HG02588 (cell line): ENCODE measurements around the gene LEMD1.
A peak's percentile ranks its signal among the peaks of the same experiment; 100 is the strongest.

Experiments
- ATAC-seq: cut with Tn5 transposase; IDR thresholded peaks from one replicate; pipeline ENCODE4 v1.9.1; 2021; ENCODE audit warnings: mild to moderate bottlenecking, moderate library complexity; ENCODE audit not compliant: unreplicated experiment

The LEMD1 gene

DNA sequence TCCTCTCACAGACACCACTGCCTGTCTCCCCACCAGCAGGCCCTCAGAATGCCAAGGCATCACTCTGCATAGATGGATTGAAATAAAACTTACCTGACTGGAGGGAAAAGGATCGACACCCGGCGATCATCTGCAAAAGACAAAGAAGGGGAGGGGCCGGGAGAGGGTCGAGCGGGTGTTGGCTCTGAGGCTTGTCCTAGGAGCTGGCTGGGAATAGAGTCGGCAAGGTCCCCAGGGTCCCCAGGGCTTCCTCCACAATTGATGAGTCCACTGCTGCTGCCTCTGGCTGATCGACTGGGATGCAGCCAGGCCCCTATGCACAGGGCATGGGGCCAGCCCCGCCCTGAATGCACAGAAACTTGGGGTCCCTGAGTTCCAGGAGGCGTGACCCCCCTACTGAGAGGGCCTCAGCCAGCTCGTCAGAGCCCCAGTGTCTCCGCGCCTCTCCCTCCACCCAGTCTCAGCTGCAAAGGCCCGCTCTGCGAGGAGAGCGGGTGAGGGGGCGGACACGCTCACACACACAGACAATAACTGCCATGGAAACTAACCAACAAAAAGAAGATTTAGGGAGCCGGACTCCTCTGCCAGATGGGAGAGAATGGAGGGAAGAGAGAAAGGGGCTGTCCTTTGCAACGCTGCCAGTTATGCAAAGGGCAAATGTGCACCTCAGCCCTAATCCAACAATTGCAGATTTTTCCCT lies 65.3 kb downstream of the LEMD1 start, which contains the start of gene KLHDC8A:
KLHDC8A (minus strand) TSS at position 483 of the 700 bp plus-strand sequence. CDS start 13,318 bp downstream, outside the sequence.
- ATAC-seq, result no peak

DNA sequence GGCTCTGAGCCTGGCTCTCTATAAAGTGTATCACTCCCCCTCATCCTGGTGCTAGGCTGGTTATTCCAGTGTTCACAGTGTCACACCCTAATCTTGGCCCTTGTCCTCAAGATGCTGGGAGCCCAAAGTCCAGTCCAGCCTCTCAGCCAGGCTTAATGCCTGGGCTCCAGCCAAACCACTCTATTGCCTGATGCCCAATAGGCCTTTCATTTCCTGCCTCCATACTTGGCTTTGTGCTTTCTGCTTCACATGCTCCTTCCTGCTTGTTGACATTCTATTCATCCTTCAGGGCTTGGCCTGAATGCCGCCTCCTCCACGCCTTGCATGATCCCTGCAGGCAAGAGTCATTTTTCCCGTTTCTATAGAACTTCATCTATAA lies 66.8 kb downstream of the LEMD1 start:
- ATAC-seq, result no peak

DNA sequence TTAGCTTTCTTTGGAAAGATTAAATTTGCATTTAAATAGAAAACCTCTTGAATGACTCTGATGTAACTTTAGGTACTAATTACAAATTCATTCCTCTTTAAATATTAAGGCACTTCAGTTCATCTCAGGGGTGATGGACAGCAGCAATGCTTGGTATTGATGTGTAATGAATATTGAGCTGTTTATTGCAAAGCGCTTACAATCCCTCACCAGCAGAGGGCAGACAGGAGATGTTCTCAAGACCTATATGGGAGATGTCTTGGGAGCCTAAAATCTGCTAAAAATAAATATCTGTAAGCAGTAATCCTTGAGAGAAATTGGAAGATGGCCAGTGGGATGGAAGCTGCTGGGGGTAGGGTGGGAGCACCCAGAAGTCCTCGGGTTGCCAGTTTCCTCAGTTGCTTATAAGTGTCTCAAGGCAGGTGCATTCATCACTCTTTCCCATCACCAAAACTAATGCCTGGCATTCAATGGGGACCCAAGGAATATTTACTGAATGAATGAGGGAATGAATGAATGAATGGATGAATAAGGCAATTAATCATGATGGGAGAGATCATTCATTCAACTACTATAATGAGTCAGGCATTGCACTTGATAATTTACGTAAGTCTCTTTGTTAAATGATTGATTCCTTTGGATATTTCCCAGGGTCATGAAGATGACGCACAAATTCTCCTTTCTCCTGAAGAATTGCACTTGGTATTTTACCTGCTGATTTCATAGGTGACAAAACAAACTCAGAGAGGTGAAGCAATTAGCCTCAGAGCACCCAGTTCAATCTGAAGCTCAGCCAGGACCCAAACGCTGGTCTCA lies 67.4 kb downstream of the LEMD1 start:
- no peak for ATAC-seq

DNA sequence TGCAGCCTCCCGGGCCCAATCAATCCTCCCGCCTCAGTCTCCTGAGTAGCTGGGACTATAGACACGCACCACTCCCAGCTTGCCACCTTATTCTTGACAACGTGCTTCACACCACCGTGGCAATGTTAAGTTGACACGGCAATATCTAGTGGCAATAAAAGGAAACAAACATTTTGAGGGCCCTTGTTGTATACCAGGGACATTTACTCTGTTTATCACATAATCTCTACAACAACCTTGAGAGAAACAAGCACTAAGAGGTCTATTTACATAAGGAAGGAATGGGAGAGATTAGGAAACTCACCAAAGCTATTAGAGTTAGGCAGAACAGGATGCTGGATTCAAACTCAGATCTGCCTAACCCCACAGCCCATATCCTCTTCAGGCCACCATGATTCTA lies 68.2 kb downstream of the LEMD1 start:
- ATAC-seq, result no peak

DNA sequence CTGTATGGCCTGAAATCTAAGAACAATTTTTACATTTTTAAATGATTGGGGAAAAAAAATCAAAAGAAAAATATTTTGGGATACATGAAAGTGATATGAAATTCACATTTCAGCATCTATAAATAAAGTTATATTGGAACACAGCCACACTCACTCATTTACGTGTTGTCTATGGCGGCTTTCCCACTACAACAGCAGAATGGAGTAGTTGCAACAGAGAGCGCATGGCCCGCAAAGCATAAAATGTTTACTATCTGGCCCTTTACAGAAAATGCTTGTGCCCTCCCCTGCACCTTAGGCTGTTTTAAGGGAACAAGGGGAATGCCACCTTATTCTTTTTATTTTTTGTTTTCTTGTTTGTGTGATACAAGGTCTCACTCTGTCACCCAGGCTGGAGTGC lies 68.7 kb downstream of the LEMD1 start:
- ATAC-seq, result no peak

DNA sequence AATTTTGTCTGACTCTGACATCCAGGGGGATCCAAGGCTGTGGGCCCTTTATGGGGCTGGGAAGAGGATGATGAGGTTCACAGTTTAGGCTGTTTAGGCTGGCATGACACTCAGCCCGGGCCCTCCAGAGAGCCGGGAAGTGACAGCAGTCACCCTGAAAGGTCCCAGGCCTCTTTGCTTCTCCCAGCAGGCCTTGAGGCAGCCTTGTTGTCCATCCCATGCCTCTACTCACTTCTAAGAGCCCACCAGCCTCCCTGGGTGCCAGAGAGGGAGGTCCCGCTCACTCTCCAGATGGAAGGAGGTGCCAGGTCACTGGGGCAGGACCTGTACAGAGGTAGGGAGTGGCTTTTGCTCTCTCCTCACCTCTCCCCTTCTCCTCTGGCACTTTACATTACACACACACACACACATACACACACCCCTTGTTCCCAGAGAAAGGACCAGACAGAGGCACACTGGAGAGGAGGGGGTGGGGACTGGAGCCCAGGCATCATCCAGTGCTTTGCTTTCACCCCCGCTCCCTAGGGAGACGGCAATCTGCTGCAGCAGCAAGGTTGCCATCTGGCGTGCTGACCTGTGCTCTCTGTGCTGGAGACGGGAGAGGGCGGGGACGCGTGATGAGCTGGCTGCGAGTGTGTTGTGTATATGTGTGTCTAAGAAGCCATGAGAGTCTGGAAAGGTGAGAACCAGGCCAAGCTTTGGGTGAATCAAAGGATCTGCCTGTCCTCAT lies 69.7 kb downstream of the LEMD1 start:
- ATAC-seq, result no peak

DNA sequence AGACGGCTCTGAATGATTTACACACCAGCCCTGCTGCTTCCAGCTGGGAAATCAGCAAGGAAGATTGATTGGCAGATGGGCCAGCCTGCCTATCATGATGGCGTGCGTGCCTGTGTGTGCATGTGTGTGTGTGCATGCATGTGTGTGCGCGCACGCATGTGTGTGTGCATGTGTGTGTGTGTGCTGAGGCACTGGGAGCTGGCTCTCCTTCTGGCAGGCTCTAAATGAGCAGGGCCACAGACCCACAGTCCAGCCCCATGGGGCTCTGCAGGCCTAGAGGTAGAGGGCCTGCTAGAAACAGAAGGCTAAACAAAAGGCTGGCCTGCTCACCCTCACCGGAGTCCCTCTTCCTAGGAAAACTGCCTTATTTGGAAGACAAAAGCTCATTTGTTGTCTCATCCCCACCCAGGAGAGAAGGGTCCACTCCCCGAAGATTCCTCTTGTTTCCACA lies 71.1 kb downstream of the LEMD1 start:
- ATAC-seq, result no peak

DNA sequence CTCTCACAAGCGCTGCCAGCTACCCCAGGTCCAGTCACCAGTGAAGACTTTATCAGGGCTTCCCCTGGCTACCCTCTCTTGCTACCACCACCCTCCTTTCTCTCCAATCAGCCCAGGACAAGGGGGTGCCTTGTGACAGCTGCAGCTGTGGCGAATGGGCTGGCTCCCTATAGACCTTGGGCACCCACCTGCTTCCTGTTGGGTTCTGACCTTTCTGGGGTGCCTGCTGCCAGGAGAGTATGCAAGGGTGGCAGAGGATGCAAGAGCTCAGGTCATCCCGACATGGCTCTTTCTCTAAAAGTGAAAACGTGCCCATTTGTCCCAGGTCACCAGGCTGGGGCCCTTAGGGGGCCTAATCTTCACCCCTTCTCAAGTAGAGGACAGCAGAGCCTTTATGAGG lies 71.7 kb downstream of the LEMD1 start:
- ATAC-seq, result no peak

DNA sequence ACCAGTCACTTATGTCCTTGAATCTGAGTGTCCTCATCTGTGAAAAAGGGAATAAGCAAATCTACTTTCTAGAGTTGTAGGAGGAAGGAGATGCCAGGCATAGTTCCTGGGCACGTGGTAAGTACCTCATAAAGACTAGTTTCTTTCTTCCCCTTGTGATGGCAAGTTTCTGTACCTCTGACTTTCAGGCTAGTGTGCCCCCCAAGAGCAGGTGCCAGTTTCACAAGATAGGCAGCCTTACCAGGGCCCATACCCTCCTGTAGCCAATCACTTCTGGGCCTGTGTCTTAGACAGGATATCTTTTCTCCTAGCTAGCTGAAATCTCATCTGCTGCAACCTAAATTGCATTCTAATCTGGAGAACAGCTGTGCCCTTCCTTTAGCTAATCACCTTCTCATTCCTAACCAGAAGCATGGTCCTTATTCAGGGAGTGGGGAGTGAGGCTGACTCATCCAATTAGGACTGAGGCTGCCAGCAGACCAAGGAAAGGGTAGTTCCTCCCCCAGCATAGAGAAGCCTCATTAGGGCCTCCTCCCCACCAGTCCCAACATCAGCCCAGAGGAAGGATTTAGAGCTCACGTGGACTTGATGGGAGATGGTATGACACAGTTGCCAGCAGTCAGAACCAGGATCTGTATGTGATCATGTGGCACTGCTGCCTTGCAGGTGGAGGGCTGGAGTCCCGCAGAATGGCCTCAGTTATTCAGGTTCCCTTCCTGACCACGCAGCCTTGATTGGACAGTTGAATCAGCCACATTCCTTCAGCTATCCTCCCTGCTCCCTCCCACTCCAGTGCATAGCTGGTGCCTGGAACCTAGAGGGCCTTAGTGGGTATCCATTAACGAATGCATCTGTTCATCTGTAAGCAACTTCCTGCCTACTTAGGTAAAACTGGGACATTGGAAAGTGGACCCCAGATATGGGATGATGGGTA lies 73.0 kb downstream of the LEMD1 start:
- ATAC-seq, result no peak

DNA sequence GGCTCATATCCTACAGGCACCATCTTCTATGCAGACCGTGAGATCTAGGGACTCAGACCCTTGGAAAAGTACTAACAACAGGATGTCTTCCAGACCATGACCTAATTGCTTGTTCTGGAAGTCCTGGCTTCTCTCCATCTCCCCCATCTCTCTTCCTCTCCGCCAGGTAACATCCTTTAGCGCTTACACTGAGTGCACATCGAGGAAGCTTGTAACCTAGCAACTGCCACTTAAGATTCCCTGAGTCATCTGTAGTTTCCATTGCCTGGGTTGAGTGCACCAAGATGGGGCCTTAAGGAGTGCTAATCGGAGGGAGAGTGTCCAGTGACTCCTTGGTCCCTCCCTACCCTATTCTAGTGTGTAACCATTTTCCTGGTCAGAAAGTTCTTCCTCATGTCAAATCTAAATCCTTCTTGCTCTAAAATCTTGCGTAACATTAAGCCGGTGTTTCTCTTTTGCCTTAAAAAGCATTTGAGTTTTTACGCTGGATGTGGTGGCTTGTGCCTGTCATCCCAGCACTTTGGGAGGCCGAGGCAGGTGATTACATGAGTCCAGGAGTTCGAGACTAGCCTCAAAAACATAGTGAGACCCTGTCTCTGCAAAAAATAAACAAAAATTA lies 74.8 kb downstream of the LEMD1 start:
- no peak for ATAC-seq

DNA sequence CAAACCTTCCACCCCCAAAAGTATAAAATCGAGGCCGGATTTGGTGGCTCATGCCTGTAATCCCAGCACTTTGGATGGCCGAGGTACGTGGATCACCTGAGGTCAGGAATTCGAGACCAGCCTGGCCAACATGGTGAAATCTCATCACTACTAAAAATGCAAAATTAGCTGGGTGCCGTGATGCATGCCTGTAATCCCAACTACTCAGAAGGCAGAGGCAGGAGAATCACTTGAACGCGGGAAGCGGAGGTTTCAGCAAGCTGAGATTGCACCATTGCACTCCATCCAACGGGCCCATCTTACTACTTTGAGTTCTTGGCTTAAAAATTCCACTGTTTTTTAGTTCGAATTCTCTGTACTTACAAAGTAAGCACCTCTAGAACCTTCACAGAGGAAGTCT lies 76.1 kb downstream of the LEMD1 start:
- no peak for ATAC-seq

DNA sequence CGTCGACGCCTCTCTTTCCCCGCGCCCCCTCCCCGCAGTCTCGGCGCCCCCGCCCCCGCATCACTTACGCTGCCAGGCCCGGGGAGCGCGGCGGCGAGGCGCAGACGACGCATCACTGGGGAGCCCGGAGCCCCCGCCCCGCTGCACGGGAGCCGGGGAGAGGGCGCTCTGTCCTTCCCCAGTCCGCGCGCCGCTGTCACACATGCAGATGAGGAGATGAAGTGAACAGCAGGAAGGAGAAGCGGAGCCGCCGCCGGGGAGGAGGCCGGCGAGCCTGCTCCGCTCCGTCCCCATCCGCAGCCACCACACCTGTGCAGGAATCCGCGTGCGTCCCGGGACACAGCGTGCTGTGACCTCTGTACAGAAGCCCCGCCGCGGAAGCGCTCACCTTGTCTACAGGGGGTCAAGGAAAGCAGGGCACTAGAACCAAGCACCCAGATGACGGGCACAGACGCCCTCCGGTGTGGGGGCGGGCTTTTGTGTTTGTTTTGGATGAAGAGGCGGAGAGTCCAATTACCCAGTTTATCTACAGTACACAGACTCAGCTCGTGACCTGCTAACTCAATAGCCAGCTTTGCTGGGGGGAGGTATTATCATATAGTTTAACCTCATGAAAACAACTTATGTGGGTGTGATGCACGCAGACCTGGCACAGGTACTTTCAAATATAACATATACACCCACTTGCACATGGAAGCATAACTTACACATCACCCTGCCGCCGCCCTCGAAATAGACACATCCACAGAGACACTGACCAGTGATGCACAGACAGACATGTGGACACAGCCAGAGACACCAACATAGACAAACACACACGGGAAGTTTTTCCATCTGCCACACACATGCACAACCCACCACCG lies 77.6 kb downstream of the LEMD1 start:
- no peak for ATAC-seq

DNA sequence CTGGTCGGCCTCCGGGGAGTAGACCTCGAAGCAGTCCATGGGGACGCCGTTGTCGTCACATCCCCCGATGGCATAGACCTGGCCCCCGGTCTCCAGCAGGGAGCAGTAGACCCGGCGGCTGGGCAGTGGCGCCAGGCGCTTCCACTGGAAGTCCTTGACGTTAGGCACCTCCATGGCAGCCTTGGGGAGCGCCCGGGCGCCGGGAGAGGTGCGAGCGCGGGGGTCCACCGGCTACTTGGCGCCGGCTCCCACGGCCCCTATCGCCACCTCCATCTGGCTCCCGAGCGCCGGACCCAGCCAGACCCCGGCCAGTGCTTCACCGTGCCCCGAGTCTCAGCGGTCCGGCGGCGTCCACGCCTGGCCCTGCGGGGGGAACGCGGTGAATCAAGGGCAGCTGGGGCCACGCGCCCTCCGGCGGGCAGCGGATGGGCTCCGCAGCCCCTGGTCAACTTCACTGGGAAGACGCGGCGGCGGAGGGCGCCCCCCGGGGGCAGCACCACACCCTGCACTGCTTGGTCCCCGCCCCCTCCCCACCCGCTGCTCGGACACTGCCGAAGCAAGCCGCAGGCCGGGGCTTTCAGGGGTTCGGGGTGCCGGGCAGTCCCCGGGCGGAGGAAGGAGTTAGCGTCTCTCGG lies 78.3 kb downstream of the LEMD1 start:
- no peak for ATAC-seq

DNA sequence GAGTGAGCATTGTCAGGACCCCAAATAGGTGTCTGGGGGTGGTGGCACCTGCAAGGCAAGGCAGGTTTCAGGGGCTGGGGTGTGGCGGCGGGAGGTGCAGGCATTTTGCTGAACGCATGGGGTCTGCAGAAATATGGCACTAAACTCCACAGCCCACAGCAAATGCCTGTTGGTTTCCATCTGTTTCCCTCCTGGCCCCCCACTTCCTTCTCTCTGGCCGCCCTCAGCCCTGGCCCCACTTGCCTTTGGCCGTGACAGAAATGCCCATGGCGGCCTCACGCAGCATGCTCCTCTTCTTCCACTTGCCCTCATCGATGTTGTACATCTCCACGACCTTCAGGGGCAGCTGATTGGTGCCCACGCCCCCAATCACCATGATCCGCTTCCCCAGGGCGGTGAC lies 78.9 kb downstream of the LEMD1 start:
- ATAC-seq, result no peak

DNA sequence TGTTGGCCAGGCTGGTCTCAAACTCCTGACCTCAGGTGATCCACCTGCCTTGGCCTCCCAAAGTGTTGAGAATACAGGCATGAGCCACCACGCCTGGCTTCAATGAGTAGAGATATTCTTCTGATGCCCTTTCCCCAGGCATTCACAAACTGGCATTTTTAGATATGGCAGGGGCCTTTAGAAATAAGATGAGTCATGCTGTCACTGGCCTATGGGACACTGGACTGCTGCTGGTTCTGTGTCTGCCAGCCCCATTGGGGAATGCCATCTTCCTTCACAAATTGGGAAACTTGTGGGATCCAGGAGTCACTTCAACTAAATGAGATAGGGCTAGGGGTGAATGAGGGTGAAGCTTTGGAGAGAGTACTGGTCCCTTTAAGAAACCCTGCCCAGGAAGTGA lies 81.2 kb downstream of the LEMD1 start:
- no peak for ATAC-seq

DNA sequence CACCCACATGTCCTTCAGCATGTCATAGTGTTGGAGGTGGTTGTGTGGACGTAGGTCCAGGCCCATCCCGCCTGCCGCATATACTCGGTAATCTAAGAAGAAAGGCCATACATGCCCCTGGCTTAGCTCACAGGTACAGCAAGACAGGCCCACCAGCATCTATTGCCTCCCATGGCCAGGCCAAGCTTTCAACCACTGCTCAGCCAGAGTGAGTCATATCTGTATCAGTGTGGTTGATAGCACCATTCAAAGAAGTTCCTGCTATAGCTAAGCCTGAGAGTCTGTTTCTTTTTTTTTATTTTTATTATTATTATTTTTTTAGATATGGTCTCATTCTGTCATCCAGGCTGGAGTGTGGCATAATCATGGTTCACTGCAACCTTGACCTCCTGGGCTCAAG lies 82.1 kb downstream of the LEMD1 start:
- ATAC-seq, result peak; percentile 75

DNA sequence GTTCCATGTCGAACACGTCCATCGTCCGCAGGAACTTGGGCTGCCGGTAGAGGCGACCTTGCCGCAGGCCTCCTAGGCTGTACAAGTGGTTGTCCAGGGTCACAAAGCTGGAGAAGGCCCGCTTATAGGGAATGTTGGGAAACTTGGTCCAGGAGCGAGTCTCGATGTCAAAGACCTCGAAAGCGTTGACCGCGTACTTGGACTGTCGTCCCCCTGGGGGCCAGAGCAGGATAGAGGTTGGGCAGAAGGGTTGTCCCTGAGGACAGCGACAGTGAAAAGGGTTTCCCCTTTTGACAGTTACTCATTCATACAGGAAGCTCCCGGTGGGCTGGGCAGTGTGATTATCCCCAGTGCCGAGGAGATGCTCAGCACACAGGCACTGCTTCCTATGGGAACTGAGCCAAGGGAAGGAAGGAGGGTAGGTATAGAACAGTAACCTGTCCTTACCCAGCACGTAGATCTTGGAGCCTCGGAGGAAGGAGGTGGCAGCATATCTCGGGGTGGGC lies 82.6 kb downstream of the LEMD1 start:
- ATAC-seq, result no peak

DNA sequence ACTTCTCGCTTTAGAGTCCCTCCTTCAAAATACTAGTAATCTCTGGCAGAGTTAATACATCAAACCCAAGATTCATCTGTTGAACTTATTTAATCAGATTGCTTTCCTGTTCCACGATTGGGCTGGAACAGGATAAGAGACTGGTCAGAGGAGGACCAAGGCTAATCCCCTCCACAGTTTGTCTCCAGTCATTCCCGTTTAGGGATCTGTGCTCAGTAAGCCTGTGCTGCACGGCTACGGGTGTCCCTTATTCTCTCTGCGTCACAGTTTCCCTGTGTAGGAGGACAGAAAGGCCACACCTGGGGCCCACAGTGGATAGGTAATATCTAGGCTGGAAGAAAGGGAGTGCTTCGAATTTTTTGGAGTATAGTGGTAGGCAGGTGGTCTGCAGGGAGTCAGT lies 83.8 kb downstream of the LEMD1 start:
- no peak for ATAC-seq

DNA sequence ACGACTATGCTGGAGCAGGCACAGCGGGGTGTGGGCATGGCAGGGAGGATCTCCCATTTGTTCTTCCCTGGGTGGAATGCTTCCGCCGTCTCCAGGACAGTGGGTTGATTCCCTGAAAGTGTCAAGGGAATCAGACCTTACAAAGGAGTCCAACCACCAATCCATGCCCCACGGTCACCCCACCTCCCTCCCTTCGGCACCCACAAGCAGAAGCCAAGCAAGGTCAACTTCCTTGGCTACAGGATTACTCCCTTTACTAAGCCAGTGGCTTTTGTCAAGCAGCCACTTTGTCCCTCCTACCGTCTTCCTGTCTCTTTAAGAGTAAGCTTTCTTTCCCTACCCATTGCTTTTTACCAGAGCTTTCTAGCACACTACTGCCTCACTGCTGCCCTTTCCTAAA lies 84.4 kb downstream of the LEMD1 start:
- no peak for ATAC-seq
